Right kidney (tissue), 1 donor: ENCODE measurements around the gene TMEM44.
A peak's percentile ranks its signal among the peaks of the same experiment; 100 is the strongest.

Experiments used
- DNase-seq: peaks from one replicate; pipeline ENCODE4 v3.0.0-alpha.2; 2016

TMEM44 gene

GRCh38 chr3:194577986-194578905, 55.0 kb downstream of the TMEM44 start:
- DNase-seq: no peak

DNA sequence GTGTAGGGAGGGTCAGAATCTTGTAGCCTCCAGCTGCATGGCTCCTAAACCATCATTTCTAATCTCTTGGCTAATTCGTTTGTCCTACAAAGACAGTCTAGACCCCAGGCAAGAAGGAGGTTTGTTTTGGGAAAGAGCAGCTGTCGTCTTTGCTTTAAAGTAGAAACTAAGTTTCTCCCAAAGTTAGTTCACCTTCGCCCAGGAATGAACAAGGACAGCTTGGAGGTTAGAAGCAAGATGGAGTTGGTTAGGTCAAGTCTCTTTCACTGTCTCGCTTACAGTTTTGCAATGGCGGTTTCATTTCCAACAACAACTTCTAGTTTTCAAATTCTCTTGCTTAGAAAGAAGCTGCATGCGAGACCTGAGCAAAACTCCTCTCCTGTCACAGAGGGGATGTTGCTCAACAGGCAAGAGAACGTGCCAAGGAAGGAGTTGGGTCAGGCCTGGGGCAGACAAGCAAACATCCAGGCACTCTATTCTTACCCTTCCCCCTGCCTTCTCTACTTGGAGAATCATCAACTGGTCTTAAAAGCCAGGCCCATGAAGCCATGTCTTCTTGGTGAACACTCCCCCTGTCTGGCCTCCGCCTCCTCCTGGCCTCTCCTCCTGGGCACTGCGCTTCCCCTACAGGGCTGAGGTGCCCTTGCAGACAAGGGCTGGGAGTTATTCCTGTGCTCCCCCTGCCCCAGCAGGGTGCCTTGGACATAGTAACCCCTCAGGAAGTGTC, 57.6 kb downstream of the TMEM44 start:
- DNase-seq: no peak

- DNase-seq: no peak
Observed at GRCh38 chr3:194574639-194575483, 58.4 kb downstream of the TMEM44 start.

DNA sequence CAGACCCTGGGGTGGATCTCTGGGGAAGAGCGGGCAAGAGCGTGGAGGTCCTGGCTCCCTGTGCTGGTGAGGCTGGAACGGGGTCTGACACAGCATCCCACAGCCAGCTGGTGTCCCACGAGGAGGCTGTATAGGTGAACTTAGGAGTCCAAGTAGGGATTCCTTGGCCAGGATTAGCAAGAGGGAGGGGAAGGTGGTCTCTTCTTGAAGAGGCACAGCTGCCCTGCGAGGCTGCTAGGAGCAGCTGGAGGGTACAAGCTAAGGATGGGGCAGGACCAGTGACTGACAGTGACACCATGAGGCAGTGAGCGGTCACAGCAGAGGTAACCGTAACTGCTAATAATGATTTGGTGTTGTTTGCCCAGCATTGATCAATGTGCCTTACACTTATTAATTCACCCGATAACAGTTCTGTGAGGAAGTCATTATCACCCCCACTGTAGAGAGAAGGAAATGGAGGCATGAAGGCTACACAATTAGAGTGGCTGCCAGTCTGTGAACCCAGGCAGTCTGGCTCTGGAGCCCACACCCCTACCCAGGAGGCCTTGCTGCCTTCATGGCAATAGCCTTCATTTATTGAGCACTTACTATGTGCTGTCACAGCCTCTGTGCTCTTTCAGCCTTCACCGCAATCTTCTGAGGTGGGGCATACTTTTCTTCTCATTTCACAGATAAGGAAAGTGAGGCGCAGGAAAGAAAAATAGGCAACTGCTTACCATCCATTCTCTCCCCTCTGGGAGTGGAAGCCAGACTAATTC, 59.4 kb downstream of the TMEM44 start:
- DNase-seq: peak; percentile 52

DNA sequence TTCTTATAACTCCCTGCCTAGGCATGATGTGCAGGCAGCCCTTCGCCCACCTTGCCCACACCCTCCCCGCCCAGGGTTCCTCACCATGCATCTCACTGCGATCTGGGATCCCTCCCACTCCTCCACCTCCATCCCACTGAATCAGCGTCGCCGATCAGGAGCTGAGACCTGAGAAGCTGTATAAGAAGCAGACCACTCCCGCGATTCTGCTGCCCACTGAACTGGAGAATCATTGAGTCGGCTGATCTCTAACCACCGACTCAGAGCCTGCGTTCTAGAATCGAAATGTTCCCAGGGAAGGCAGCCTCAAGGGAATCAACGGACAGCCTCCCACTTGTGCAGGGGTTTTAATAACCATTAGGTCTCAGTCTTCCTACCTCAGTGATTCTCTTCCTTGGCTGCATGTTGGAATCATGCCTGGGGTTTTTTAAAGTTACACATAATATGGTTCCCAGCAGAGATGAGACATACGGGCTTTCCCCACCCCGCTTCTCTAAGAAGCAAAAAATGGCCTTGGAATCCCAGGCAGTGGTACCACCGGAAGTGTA, 60.2 kb downstream of the TMEM44 start:
- DNase-seq: no peak

- DNase-seq: peak; percentile 60
Observed at GRCh38 chr3:194572143-194572789, 61.0 kb downstream of the TMEM44 start.

DNA sequence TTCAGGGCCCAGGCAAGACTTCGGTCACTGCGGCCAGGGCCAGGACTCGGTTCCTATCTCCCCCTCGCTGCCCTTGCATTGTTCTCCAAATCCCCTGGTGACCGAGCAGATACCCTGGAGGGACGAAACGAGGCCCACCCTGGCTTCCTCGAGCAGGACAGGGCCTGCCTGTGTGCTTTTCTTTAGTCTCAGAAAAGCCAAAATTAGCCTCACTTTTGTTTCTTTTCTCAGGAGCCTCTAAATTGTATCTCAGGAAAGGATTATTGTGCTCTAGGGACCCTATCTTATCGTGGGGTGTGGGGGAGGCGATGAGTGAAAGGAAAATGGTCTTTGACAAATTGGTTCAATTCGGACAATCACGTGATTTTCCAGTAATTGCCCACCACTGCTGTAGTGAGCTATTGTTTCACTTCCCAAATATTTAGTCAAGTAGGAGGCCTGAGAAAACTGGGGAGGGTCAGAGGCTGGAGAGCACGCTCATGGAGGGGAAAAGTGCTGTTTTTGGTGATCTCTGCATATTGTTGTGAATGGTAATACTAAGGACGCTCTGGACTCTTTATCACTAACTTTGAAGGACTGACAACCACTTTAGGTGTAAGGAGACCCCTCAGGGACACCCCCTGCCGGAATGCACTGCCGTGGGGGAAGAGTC, 61.6 kb downstream of the TMEM44 start:
- peak; percentile 59 for DNase-seq

- DNase-seq: no peak
Observed at GRCh38 chr3:194570898-194571297, 62.3 kb downstream of the TMEM44 start.

GRCh38 chr3:194570235-194570634, 63.0 kb downstream of the TMEM44 start:
- no peak for DNase-seq

GRCh38 chr3:194569252-194569651, 64.0 kb downstream of the TMEM44 start:
- no peak for DNase-seq

DNA sequence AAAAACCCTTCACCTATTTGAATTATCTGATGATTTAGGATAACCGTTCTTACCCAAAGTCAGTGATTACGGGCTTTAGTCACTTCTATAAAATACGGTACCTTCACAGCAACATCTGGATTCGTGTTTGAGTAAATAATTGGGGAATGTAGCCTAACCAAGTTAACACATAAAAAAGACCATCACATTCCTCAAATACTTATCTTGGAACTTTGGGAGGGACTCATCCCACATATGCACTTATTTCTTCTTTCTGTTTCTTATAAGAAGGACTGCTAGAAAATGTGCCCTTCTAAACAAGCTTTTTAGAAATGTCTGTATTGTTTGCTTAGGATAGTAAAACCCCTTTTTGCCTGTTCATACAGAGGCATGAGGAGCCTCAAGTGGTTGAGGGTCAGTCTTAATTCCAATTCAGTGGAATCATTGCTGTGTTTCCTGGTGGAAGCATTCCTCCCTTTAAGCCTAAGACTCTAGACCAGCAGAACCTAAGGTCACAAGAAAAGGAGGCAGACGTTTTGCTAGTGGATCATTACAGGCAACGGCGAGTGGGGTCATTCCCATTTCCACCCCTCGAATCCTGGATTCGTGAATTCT, 67.5 kb downstream of the TMEM44 start:
- DNase-seq: no peak

- no peak for DNase-seq
Observed at GRCh38 chr3:194562986-194563385, 70.2 kb downstream of the TMEM44 start.

DNA sequence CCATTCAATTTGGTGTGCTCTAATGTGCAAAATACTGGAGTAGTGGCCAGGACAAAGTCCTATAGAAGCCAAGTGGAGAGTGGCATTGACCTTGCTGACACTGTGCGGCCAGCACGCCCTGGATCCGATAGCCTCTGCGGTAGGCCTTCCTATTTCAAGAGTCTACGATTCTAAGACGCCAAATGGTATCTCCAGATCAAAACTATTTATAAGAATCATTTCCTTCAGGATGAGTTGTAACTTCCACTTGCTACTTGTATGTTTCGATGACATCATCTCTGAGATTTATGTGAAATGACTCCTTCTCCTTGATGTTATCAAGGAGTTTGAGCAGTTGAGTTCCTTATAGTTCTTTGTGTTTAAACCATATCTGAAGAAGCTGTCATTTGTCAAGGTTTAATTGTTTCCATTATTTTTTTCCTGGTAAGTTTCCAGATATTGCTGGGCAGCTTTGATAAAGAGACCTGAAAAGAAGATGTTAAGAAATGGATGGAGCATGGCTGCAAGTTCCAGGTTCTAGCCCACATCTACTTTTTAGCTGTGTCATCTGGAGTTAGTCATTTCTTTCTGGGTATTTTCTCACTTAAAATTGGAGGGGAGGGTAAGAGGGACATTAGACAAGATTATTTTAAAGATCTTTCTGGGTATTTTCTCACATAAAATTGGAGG, 71.8 kb downstream of the TMEM44 start:
- DNase-seq: no peak

GRCh38 chr3:194560047-194560446, 73.2 kb downstream of the TMEM44 start:
- no peak for DNase-seq

DNA sequence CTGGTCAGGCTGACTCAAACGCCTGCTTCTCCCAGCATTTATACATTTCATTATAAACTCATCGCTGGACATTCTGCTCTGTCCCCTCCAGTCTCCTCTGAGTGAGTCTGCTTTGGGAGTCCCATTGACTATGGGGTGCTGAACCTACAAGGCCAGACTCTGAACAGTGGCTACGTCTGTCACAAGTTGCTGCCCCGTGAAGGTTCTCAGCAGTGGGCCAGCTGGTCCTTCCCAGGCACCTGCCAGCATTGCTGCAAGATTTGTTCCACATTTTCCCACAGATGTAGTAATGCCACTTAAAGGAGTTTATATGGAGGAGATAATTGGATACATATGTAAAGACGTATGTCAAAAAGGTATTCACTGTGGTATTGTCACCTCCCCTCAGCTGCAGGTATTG, 73.7 kb downstream of the TMEM44 start:
- no peak for DNase-seq

DNA sequence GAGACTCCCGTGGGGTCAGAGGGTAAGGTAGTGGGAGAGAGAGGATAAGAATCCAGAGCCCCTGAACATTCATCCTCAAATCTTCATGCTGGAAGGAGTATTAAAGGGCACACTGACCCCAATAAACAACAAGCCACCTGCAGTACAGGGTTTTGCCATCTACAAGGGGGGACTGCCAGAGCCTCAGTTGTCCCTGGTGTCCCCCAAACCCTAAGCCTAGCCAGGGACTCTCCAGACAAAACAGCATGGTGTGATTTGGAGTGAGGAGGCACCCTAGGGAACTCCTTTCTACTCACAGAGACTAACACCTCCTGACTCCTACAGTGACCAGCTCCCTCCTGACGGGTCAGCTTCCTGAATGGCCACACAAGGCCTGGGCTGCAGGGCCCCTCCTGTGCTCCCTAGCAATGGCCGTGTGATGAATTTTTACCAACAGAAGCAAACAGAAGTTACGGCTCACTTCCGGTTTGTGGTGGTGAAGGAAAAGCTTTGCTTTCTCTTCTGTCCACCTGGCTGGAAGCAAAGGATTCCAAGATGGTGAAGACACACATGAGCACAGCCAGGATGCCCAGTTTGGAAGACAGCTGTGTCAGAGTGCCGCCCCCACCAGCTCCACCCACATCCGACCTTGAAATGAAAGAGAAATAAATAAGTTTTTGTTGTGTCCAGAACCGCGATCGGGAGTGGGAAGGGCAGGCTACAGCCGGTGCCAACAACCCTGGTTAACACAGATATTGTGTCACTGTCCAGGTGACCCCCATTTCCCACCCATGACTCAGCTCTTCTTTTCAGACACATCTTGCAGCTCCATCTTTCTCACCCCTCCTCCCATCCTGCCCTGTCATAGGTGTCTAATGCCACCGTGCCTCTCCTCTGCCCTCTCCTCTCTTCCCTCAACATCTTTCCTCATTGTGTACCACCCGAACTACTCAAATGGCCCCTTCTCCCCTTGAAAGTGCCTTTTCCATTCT, 76.8 kb downstream of the TMEM44 start:
- DNase-seq: no peak

DNA sequence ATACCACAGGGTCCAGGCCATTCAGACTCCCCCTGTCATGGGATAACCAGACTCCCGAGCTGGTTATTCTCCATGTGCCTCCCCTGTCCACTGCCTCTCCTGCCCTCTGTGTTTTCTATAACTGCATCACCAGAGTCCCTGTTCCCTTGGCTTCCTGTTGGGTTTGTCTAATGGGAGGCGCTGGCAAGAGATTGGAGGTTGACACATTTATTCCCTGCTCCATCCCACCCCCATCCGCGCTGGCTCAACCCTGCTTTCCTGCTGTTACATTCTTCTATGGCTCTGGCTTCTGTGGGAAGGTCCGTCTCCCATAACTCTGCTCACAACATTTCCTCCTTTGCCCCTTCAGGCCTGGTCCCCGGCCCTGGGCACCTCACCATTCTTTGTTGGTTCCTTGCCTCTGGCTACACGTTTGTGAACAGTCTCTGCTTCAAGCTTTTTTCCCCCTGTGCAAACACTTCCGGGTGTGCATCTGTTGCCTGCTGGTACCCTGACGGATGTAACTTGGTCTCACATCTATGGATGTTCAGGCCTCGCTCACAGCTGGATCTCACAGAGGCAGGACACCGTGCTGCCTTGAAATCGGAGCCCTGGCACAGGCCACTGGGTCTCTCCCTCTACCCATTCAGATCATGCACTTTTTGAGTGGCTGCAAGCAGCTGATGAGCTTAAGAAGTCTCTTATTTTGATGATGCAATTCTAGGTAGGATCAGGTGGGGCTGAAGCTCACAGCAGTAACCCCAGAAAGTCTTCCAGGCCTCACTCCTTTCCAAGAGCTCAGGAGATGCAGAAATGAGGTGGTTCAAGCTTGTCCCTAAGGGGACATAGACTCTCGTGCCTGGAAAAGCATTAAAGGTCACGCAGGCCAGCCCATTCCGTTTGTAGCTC, 77.8 kb downstream of the TMEM44 start:
- no peak for DNase-seq
